MCF 10A (cell line): Measurements from ENCODE around the gene NFKBIL1. TPM values are rescaled to one million over a fixed set of nuclear protein-coding genes. Genes with fewer than 3 reads are reported as not detected.

Source experiments
- BruUV-seq: library from RNA; stranded (reverse); fragments of 400-500 nt; replicated peaks from 2 replicates; lab custom pipeline; 2021; lab: Mats Ljungman, UMichigan
- CTCF ChIA-PET: fragments of 300-600 bp; sonication (Branson Sonifier 250); formaldehyde crosslinking; extraction: SDS; loops from one replicate; lab custom pipeline; 2021; ENCODE audit warnings: antibody characterized with exemption, inconsistent platforms; lab: Yijun Ruan, JAX
- POLR2A ChIA-PET: fragments of 300-600, 350-650 bp; sonication (Branson Sonifier 250); formaldehyde crosslinking; extraction: SDS; loops from one replicate; lab custom pipeline; 2020; ENCODE audit warnings: antibody characterized with exemption, inconsistent platforms; lab: Yijun Ruan, JAX
- DNase-seq: peaks from one replicate; pipeline ENCODE4 v3.0.0-alpha.2; 2018; ENCODE audit not compliant: unreplicated experiment
- H3K27ac Mint-ChIP-seq: one replicate; pipeline ENCODE4 v1.8.0; 2022; ENCODE audit warnings: mild to moderate bottlenecking, low read depth, mixed read lengths; ENCODE audit not compliant: unreplicated experiment
- H3K27me3 Mint-ChIP-seq: one replicate; pipeline ENCODE4 v1.8.0; 2022; ENCODE audit warnings: mixed read lengths; ENCODE audit not compliant: insufficient read depth, unreplicated experiment
- H3K36me3 Mint-ChIP-seq: one replicate; pipeline ENCODE4 v1.8.0; 2022; ENCODE audit warnings: mild to moderate bottlenecking, moderate library complexity, mixed read lengths; ENCODE audit not compliant: insufficient read depth, unreplicated experiment
- H3K4me1 Mint-ChIP-seq: one replicate; pipeline ENCODE4 v1.8.0; 2022; ENCODE audit warnings: mixed read lengths; ENCODE audit not compliant: insufficient read depth, unreplicated experiment
- H3K4me3 Mint-ChIP-seq: one replicate; pipeline ENCODE4 v1.8.0; 2022; ENCODE audit warnings: mild to moderate bottlenecking, moderate library complexity, mixed read lengths; ENCODE audit not compliant: unreplicated experiment
- H3K9me3 Mint-ChIP-seq: one replicate; pipeline ENCODE4 v1.8.0; 2022; ENCODE audit warnings: mixed read lengths; ENCODE audit not compliant: unreplicated experiment
- intact Hi-C: fragments of 100-400 bp; cut with micrococcal nuclease; formaldehyde crosslinking; loops from 2 replicates; pipeline ENCODE4 v1.14.1; 2022
- total RNA-seq: library from RNA; stranded (reverse); gene quantifications from 2 replicates; pipeline ENCODE4 v1.2.3, GENCODE V29; 2022
- TF ChIP-seq, protein P1 (sequence below): fragments of 200-600 bp; IDR thresholded peaks from one replicate; pipeline ENCODE4 v1.8.0; 2022; ENCODE audit warnings: antibody characterized with exemption, mild to moderate bottlenecking; ENCODE audit not compliant: unreplicated experiment

Gene NFKBIL1
- total RNA-seq, 1 experiment from 2014 or later = 30.3 TPM

GRCh38 chr6:31560697-31561058 is 13.3 kb downstream of the NFKBIL1 start:
- no peaks in the 10 kb centered on the region for H3K27me3 Mint-ChIP-seq
- intact Hi-C loops = no loop called here
- no TSS peak for BruUV-seq
- no peak overlapping the region for H3K4me3 Mint-ChIP-seq
- TF ChIP-seq, protein P1, sequence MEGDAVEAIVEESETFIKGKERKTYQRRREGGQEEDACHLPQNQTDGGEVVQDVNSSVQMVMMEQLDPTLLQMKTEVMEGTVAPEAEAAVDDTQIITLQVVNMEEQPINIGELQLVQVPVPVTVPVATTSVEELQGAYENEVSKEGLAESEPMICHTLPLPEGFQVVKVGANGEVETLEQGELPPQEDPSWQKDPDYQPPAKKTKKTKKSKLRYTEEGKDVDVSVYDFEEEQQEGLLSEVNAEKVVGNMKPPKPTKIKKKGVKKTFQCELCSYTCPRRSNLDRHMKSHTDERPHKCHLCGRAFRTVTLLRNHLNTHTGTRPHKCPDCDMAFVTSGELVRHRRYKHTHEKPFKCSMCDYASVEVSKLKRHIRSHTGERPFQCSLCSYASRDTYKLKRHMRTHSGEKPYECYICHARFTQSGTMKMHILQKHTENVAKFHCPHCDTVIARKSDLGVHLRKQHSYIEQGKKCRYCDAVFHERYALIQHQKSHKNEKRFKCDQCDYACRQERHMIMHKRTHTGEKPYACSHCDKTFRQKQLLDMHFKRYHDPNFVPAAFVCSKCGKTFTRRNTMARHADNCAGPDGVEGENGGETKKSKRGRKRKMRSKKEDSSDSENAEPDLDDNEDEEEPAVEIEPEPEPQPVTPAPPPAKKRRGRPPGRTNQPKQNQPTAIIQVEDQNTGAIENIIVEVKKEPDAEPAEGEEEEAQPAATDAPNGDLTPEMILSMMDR = no peak
- peaks cover 20% of the 10 kb centered on the region for H3K4me1 Mint-ChIP-seq
- CTCF ChIA-PET = interaction anchor here (1.0 kb wide), 1 partner anchor 38 kb away, joined by 3 read pairs; no protein-coding TSS in a partner anchor
- H3K27ac Mint-ChIP-seq = no peak overlapping the region
- H3K36me3 Mint-ChIP-seq = peaks cover 39% of the 10 kb centered on the region
- DNase-seq = no peak
- POLR2A ChIA-PET = interaction anchor here (1.0 to 1.2 kb wide), 4 partner anchors 10 to 35 kb away, joined by 3 to 4 read pairs (median 3); no protein-coding TSS in a partner anchor
- no peaks in the 10 kb centered on the region for H3K9me3 Mint-ChIP-seq

DNA sequence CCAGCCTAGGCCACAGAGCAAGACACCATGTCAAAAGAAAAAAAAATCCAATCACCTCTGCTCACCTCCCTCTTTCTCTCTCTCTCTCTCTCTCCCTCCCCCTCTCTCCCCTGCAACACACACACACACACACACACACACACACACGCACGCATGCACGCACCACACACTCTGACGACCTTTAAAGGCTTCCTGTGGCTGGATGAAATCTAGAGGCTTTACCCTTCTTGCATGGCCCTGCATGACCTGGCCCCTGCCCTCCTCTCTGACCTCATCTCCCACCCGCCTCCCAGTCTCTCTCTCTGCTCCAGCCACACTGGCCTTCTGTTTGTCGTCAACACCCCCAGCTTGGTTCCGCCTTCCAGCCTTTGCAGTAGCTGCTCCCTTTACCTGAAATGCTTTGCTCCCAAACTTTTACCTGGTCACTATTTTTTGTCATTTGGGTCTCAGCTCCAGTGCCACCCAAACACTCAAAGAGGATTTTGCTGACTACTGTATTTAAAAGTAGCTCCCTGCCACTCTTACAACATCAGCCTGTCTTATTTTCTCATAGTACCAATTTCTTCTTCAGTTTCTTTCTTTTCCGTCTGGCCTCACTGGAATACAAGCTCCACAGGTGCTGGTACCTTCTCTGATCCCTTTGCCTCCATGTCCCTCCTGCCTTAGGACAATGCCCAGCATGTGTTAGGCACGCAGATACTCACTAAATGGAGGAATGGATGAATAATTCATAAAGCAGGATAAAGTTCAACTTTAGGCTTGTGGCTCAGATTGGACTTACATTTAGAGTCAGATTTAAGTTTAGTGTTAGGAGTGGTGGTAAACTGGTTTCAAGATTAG is 20.3 kb downstream of the NFKBIL1 start:
- no peak overlapping the region for H3K4me3 Mint-ChIP-seq
- H3K4me1 Mint-ChIP-seq = peaks cover 6% of the 10 kb centered on the region
- no peaks in the 10 kb centered on the region for H3K36me3 Mint-ChIP-seq
- H3K27ac Mint-ChIP-seq = no peak overlapping the region
- TF ChIP-seq, protein P1 = no peak
- CTCF ChIA-PET = interaction anchor here (0.5 to 0.7 kb wide), 3 partner anchors 282 to 372 kb away, joined by 3 read pairs; no protein-coding TSS in a partner anchor
- POLR2A ChIA-PET = no interaction called here
- intact Hi-C loops = no loop called here
- no peaks in the 10 kb centered on the region for H3K9me3 Mint-ChIP-seq
- no TSS peak for BruUV-seq
- DNase-seq = no peak
- H3K27me3 Mint-ChIP-seq = peaks cover 18% of the 10 kb centered on the region

DNA sequence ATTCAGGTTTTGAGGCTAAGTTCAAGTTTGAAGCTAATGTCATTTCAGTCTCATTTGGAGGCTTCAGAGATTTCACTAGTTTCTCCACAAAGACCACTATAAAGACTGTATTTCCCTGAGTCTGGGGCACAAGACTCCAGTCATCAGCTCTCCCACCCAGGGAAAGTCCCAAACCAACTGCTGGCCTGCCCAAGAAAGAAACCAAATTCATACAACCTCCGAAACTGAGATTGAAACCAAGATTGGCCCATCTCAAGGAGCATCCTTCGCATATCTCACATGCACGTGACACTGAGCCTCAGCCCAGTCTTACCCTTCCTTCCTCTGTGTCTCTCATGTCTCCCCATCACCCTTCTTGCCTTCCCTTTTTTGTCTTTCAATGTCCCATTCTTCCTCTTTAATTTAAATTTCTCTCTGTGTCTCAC is 21.1 kb downstream of the NFKBIL1 start:
- Mint-ChIP-seq H3K4me3 (no peak overlapping the region), H3K27me3 (peaks cover 26% of the 10 kb centered on the region), H3K36me3 (no peaks in the 10 kb centered on the region), H3K9me3 (no peaks in the 10 kb centered on the region), H3K4me1 (peaks cover 6% of the 10 kb centered on the region), H3K27ac (no peak overlapping the region)
- TF ChIP-seq, protein P1 = no peak
- no TSS peak for BruUV-seq
- CTCF ChIA-PET = interaction anchor here (0.6 kb wide), 1 partner anchor 371 kb away, joined by 3 read pairs; no protein-coding TSS in a partner anchor
- intact Hi-C loops = no loop called here
- POLR2A ChIA-PET = no interaction called here
- no peak for DNase-seq

DNA sequence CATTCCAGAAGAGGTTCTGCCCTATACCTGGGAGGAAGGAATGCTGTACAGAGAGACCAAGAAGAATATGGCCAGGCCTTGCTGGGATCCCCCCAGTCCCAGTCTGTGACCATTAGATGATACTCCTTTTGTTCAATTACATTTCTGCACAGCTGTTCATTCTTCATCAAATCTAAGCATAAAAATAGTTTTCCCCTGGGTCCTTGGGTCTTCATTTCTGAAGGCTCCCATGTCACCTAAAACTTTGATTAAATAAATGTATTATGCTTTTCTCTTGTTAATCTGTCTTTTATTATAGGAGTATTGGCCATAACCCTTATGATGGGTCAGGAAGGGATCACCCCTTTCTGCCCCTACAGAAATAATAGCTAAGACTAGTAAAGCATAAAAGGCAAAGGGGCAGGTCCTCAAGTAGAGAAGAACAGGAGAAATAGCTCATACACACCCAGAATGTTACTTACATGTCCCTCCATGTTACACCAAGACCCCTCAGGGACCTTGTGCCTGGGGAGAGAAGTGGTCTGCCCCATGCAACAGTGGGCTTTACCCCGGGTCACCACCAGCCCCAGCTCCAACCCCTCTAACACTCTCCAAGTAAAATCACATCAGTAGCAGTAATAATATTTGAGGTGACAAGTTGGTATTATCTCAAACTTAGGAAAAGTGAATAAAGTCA is 22.6 kb downstream of the NFKBIL1 start:
- Mint-ChIP-seq H3K36me3 (no peaks in the 10 kb centered on the region), H3K27me3 (peaks cover 38% of the 10 kb centered on the region), H3K4me1 (peaks cover 6% of the 10 kb centered on the region), H3K4me3 (no peak overlapping the region), H3K27ac (no peak overlapping the region), H3K9me3 (no peaks in the 10 kb centered on the region)
- TF ChIP-seq, protein P1 = no peak
- ChIA-PET POLR2A (interaction anchor here (0.6 to 1.0 kb wide), 3 partner anchors 8 to 29 kb away, joined by 3 read pairs; partner anchors contain the start of gene DDX39B), CTCF (interaction anchor here (0.5 to 2.4 kb wide), 4 partner anchors 11 to 204 kb away, joined by 3 to 13 read pairs (median 6); no protein-coding TSS in a partner anchor)
- intact Hi-C loops = no loop called here
- DNase-seq = no peak
- BruUV-seq = no TSS peak
